IPS DF 4.7 (cell line): ENCODE data around the gene GNB2.
"Not testable (repeated sequence)": the region's sequence is repeated elsewhere in the genome, so short reads cannot be mapped to it uniquely, and the experiment has no call there.

Experiments
- DNase-seq: peaks from one replicate; pipeline ENCODE4 v3.0.0-alpha.2; 2013; ENCODE audit warnings: low spot score; ENCODE audit errors: extremely low read depth

The GNB2 gene

DNA sequence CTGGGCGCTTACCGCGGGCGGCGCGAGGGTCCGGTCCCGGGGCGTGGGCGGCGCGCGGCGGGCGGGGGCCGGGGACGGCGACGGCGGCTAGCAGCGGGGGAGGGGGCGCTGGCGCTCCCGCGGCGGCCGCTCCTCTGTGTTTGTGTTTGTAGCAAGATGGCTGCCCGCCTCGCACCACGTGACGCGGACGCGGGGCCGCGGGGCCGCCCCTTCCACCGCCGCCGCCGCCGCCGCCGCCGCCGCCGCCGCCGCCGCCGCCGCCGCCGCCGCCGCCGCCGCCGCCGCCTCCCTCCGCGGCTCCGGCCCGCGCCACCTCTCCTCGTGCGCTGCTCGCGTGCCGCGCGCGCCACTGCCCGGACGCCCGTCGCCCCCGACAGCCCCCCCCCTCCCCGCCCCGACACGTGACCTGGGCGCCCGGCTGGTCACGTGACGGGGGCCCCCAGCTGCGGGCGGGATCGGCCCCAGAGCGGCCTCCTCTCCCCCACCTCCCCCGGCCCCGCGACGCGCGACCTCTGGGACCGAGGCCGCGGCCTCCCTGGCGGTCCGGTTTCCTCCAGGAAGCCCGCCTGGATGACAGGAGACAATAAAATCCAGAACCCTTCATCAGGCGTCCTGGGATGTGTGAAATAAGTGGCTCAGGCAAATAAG lies 20.7 kb downstream of the GNB2 start, which contains the start of gene GIGYF1:
Gene GIGYF1, minus strand, starts transcription at position 153 of the 648 bp plus-strand sequence. CDS start 6,012 bp downstream, outside the sequence.
- DNase-seq, result no peak

DNA sequence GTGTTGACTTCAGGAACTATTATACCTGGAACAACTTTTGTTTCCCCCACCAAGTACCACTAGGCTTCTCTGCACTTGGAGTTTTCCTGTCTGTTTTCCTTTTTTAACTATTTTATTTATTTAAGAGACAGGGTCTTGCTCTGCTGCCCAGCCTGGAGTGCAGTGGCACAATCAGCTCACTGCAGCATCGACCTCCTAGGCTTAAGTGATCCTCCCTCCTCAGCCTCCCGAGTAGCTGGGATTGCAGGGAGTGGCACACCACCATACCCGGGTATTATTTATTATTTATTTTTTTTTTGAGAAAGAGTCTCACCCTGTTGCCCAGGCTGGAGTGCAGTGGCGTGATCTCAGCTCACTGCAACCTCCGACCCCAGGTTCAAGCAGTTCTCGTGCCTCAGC lies 22.6 kb downstream of the GNB2 start:
- no peak for DNase-seq

DNA sequence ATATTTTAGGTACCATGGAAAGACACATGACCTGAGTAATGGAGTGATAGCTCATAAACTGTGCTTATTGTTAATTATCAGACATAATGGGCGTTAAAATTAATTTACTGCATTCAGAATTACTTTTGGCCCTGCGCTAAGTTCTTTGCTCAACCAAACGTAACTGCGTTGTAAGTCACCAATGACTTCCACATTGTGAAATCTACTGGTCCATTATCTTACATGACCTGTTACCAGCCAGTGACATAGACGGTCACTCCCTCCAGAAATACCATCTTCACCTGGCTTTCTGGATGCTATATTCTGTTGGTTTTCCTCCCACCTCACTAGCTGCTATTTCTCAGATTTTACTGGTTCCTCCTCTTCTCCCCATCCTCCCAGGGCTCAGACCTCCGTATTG lies 25.5 kb downstream of the GNB2 start:
- no peak for DNase-seq

DNA sequence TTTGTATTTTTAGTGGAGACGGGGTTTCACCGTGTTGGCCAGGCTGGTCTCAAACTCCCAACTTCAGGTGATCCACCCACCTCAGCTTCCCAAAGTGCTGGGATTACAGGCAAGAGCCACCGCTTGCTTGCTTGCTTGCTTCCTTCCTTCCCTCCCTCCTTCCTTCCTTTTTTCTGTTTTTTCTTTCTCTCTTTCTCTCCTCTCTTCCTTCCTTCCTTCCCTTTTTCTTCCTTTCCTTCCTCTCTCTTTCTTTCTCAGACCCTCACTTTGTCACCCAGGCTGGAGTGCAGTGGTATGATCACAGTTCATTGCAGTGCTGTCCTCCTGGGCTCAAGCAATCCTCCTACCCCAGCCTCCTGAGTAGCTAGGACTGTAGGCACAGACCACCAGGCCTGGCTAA lies 27.5 kb downstream of the GNB2 start:
- not testable (repeated sequence) for DNase-seq

DNA sequence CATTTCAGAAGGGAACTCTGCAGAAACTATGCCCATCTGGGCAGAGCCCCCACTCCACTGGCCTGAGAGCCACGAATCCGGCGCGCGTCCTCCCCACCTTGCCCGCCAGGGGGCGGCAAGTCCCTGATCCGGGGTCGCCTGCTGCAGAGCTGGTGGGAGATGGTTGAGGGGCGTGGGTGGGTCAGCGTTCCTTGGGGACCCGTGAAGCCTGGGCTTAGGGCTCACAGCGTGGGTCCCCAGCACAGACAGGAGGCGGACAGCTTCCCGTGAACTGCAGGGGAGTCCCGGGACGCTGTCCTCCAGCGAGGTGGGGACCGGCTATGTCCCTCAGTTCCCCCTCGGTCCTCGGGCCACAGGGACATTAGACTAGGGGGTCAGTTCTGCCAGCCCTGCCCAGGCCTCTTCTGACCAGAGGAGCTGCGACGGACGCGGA lies 31.8 kb downstream of the GNB2 start:
- peak; percentile 56 for DNase-seq

DNA sequence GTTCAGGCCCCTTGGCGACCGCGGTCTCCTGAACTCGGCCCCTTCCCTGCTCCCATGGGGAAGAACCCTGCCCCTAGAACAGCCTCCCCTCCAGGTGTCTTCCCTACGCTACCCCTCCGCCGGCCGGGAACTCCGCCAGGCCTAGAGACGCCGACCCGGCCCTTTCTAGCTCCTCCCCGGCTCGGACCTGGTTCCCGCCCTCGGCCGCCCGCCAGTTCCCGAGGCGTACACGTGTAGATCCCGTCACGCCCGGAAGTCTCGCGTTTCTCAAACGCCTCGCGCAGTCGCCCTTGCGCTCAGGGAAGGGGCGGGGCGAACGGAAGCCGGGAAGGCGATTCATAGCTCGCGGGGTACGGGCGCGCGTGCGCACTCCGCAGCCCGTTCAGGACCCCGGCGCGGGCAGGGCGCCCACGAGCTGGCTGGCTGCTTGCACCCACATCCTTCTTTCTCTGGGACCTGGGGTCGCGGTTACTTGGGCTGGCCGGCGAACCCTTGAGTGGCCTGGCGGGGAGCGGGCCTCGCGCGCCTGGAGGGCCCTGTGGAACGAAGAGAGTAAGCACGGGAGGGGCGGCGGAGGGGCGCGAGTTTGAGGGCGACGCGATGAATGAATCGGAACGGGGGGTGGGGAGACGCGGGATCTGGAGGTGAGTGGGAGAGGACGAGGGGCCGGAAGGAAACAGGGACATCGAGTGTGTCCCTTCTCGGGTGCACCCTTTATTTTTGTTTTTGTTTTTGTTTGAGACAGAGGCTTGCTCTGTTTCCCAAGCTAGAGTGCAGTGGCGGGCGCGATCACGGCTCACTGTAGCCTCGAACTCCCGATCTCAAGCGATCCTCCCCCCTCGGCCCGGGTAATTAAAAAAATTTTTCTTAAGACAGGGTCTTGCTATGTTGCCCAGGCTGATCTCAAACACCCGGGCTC lies 32.5 kb downstream of the GNB2 start, which contains the start of gene POP7:
Gene POP7, plus strand, starts transcription at position 369 of the 919 bp plus-strand sequence. CDS start 710 bp downstream, outside the sequence.
- peak; percentile 79 for DNase-seq

DNA sequence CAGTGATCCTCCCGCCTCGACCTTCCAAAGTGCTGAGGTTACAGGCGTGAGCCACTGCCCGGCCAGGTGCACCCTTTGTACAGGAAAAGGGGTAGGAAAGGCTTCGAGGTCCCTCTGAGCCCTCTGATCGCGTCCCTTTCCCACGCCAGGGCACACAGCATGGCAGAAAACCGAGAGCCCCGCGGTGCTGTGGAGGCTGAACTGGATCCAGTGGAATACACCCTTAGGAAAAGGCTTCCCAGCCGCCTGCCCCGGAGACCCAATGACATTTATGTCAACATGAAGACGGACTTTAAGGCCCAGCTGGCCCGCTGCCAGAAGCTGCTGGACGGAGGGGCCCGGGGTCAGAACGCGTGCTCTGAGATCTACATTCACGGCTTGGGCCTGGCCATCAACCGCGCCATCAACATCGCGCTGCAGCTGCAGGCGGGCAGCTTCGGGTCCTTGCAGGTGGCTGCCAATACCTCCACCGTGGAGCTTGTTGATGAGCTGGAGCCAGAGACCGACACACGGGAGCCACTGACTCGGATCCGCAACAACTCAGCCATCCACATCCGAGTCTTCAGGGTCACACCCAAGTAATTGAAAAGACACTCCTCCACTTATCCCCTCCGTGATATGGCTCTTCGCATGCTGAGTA lies 33.3 kb downstream of the GNB2 start:
- DNase-seq, result no peak

DNA sequence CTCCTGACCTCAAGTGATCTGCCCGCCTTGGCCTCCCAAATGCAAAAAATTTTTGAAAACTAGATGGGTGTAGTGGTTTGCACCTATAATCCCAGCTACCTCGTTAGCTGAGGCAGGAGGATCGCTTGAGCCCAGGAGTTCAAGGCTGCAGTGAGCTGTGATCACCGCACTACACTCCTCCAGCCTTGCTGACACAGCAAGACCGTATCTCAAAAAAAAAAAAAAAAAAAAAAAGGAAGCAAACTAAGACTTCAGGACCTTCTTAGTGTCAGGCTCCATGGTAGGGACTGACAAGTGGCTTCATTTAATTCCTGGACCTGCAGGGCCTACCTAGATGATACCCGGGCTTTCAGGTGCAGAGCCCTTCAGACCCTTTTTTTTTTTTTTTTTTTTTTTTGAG lies 34.9 kb downstream of the GNB2 start:
- DNase-seq, result no peak

DNA sequence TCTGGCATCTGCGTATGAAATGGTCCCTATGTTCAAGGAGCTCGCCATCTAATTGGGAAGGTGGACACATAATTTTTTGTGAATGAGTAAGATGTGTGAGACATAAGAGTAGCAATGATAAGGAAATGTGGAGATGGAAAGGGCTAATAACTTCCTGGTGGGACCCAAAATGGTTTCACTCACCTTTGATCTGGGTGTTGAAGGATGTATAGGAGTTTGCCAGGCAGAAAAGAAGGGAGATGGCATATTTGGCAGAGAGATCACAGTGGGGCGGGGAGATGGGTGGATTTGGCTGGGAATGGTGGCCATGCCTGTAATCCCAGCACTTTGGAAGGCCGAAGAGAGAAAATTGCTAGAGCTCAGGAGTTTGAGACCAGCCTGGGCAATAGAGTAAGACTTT lies 36.9 kb downstream of the GNB2 start:
- no peak for DNase-seq

DNA sequence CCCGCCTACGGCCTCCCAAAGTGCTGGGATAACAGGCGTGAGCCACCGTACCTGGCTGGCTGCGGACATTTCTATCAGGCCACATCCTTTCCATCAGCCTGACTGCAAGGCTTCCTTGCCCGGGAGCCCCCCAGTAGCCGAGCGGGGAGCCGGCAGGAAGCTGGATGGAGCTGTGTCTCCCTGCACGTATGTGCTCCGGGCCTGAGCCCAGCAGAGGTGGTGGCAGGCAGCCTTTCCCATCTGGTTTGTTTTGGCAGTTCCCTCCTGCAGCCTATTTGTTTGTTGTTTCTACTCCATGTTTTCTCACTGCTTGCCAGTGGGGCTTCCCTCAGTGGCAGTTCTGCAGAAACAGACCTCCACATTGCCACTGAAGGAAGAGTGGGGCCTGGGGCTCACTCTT lies 37.8 kb downstream of the GNB2 start:
- no peak for DNase-seq

DNA sequence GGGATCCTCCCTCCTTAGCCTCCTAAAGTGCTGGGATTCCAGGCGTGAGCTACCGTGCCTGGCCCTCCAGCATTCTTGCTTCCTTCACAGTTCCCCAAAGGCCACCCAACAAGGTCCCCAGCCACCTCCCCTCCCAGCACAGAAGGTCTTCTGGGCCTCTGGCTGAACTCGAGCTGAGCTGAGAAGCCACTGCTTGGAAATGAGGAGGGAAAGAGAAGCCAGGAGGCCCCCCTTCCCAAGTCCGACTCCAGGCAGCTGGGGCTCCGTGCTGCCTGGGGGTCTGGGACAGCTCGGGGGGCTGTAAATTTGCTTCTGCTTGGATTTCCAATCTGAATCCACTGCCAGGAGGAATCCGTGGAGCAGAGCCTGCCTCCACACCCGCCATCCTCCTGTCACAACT lies 41.2 kb downstream of the GNB2 start:
- no peak for DNase-seq

DNA sequence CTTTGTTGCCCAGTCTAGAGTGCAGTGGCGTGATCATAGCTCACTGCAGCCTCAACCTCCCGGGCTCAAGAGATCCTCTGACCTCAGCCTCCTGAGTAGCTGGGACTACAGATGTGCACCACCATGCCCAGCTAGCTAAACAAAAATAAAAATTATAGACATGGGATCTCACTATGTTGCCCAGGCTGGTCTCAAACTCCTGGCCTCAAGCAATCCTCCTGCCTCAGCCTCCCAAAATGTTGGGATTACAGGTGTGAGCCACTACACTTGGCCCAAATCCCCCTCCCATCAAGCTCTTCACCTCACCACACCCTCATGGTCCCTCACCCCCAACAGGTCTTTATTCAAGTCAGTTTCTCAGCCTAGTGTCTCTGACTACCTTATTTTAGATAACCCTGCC lies 43.5 kb downstream of the GNB2 start:
- DNase-seq, result not testable (repeated sequence)

DNA sequence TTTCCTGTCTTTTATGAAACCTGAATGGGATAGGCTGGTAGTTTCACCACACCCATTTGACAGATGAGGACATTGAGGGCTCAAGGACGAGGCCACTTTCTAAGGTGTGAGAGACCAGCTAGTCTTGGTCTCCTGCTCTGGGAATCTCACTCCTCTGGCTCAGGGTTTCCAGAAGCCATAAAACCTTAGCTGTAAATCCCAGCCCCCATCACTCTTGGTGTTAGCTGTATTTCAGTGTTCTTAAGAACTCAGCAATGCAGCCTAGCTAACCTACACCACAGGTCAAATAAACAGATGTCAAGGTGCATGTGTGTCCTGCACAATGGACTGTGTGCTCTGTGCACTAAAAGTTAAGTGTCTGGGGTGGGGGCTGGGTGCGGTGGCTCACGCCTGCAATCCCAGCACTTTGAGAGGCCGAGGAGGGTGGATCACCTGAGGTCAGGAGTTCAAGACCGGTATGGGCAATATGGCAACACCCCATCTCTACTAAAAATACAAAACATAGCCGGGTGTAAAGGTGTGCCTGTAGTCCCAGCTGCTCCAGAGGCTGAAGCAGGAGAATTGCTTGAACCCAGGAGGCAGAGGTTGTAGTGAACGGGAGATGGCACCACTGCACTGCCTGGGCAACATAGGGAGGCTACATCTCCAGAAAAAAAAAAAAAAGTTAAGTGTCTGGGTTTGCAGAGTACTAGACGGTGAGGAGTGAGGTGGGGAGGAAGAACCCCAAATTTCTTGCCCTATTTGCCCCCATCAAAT lies 46.2 kb downstream of the GNB2 start:
- no peak for DNase-seq

DNA sequence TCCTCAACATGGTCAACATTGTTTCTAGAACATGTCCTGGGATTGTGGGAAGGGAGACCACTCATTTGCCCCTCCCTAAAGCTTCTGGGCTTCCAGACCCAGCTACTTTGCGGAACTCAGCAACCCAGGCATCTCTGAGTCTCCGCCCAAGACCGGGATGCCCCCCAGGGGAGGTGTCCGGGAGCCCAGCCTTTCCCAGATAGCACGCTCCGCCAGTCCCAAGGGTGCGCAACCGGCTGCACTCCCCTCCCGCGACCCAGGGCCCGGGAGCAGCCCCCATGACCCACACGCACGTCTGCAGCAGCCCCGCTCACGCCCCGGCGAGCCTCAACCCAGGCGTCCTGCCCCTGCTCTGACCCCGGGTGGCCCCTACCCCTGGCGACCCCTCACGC lies 46.7 kb downstream of the GNB2 start, which contains the start of gene EPO:
Gene EPO, plus strand, starts transcription at position 190 of the 392 bp plus-strand sequence. CDS start 513 bp downstream, outside the sequence.
- DNase-seq, result no peak

DNA sequence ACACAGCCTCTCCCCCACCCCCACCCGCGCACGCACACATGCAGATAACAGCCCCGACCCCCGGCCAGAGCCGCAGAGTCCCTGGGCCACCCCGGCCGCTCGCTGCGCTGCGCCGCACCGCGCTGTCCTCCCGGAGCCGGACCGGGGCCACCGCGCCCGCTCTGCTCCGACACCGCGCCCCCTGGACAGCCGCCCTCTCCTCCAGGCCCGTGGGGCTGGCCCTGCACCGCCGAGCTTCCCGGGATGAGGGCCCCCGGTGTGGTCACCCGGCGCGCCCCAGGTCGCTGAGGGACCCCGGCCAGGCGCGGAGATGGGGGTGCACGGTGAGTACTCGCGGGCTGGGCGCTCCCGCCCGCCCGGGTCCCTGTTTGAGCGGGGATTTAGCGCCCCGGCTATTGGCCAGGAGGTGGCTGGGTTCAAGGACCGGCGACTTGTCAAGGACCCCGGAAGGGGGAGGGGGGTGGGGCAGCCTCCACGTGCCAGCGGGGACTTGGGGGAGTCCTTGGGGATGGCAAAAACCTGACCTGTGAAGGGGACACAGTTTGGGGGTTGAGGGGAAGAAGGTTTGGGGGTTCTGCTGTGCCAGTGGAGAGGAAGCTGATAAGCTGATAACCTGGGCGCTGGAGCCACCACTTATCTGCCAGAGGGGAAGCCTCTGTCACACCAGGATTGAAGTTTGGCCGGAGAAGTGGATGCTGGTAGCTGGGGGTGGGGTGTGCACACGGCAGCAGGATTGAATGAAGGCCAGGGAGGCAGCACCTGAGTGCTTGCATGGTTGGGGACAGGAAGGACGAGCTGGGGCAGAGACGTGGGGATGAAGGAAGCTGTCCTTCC lies 47.3 kb downstream of the GNB2 start:
- DNase-seq, result no peak

DNA sequence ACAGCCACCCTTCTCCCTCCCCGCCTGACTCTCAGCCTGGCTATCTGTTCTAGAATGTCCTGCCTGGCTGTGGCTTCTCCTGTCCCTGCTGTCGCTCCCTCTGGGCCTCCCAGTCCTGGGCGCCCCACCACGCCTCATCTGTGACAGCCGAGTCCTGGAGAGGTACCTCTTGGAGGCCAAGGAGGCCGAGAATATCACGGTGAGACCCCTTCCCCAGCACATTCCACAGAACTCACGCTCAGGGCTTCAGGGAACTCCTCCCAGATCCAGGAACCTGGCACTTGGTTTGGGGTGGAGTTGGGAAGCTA lies 47.9 kb downstream of the GNB2 start:
- DNase-seq, result no peak

DNA sequence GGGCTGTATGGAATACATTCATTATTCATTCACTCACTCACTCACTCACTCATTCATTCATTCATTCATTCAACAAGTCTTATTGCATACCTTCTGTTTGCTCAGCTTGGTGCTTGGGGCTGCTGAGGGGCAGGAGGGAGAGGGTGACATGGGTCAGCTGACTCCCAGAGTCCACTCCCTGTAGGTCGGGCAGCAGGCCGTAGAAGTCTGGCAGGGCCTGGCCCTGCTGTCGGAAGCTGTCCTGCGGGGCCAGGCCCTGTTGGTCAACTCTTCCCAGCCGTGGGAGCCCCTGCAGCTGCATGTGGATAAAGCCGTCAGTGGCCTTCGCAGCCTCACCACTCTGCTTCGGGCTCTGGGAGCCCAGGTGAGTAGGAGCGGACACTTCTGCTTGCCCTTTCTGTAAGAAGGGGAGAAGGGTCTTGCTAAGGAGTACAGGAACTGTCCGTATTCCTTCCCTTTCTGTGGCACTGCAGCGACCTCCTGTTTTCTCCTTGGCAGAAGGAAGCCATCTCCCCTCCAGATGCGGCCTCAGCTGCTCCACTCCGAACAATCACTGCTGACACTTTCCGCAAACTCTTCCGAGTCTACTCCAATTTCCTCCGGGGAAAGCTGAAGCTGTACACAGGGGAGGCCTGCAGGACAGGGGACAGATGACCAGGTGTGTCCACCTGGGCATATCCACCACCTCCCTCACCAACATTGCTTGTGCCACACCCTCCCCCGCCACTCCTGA lies 49.1 kb downstream of the GNB2 start:
- DNase-seq, result no peak

DNA sequence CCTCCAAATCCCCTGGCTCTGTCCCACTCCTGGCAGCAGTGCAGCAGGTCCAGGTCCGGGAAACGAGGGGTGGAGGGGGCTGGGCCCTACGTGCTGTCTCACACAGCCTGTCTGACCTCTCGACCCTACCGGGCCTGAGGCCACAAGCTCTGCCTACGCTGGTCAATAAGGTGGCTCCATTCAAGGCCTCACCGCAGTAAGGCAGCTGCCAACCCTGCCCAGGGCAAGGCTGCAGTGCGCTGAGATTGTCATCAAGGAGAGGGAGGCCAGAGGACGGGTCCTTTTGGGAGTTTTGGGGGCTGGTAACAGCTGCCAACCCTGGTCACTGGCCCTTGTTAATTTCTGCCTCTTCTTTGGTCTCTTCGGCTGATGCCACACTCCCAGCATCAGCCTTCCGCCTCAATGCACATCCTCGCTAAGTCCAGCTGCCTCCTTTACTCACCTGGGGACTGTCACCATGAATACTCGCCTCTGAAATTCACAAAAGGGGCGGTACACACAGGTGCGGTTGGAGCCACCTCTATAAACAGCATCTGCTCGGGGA lies 50.3 kb downstream of the GNB2 start:
- DNase-seq, result no peak

DNA sequence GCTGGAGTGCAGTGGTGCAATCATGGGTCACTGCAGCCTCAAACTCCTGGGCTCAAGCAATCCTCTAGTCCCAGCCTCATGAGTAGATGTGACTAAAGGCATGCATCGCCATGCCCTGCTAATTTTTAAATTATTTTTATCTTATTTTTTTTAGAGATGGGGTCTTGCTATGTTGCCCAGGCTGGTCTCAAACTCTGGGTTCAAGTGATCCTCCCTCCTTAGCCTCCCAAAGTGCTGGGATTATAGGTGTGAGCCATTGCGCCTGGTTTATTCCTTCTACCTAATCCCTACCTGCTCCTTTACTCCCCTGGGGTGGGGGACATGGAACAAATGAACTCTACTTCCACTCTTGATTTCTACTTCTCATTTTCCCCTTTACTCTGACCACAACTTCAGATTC lies 50.8 kb downstream of the GNB2 start:
- DNase-seq, result not testable (repeated sequence)
